Activated naive CD4-positive, alpha-beta T cell (primary cell): Measurements from ENCODE around the gene DNAJC15.

Experiments used
- DNase-seq, 4 experiments: peaks; one replicate each; lab custom pipeline; 2025; lab: John Stamatoyannopoulos, UW

DNAJC15 gene

DNA sequence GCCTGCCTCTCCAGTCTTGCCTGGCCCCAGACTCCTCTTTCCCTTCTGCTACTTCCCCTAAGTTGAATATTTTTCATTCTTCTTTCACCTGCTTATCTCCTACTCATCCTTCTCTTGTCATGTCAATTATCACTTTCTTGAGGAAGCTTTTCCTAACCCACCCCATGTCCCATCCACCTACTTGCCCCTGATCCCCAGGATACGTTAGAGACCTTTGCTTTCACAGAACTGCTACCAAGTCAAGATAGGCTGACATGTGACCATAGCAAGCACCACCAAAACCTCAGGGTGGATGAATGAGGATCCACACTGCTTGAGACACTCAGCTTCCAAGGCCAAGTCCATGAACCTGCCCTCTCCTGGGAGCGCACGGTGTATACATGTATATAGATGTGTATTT, 131.5 kb downstream of the DNAJC15 start:
- DNase-seq: no peak

DNA sequence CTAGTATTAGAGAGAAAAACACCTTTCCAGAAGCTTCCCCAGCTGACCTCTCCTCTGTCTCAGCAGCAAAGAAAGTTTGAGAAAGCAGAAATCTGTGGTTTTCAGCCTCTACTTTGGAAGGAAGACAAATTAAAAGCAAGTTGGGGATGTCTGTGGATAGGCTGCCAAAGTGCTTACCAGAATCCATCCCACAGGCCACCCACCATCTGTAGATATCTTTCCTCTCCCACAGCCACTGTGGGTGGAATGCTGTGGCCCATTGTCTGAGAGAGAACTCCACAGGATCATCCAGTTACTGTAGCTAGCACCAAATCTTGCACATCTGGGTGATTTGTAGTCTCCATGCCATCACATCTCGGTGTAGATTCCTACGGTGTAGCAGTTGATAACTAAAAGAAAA, 133.5 kb downstream of the DNAJC15 start:
- no peak for DNase-seq

DNA sequence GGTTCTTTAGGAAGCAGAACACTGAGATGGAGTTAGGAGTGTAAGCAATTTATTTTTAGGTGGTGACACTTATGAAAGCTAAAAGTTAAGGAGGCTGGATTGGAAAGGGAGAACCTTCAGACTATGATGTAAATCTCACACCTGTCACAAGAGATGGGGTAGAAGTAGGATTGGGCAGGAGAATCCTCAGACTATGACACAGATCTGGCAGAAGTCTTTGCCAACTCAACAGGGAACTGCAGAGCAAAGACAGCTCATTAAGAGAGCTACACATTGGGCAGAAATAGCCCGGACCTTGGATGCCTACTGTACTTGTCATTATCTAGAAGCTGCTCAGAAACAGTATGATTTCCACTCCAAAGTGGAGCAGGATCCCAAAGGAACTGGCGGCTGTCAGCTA, 134.4 kb downstream of the DNAJC15 start:
- DNase-seq: no peak

DNA sequence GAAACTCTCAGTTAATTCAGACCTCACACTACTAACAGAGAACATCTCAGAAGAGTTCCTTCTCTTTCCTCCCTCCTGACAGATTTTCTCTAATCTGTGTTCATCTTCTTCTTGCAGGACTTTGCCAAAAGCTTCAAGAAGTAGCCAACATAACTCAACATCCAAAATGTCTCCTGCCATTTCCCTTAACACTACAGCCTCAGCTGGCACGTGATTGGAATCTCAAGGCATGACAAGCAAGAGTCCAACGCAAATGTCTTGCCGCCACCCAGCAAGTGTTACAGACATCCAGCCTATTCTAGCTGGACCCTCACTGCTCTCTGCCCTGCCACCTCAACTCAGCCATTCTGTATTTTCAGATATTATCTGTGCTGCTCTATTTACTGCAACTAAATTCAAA, 135.1 kb downstream of the DNAJC15 start:
- no peak for DNase-seq

DNA sequence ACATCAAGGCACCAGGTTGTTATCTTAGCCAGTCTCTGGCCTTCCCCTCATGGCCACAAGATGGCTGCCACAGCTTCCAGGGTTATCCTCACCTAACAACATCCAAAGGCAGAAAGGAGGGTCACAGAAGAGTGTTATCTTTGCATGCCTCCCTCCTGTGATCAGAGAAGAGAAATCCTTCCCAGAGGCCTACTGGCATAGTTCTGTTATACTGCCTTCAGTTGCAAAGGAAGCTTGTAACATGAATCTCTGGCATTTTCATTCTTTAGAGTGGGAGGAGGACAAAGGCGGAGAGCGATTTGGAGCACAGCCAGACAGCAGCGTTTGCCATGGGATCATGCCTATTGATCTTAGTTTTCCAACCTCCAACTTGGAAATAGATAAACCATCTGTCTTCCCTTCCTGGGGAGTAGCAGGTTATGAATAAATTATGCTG, 135.7 kb downstream of the DNAJC15 start:
- no peak for DNase-seq
